K562 (cell line): ENCODE results near the gene CMTR1. TPM values are rescaled to one million over a fixed set of nuclear protein-coding genes. Genes with fewer than 3 reads are reported as not detected.

Experiments
- ATAC-seq: fragments of 200-7000 bp; cut with Tn5 transposase; 3 replicates; pipeline ENCODE4 v1.9.1; 2020; ENCODE audit warnings: moderate library complexity
- BruUV-seq: library from RNA; stranded (reverse); fragments of 400-500 nt; replicated peaks from 2 replicates; lab custom pipeline; 2021; lab: Mats Ljungman, UMichigan
- CTCF ChIA-PET: fragments of 300-600 bp; formaldehyde crosslinking; extraction: SDS; loops from one replicate; lab custom pipeline; 2021; ENCODE audit warnings: low intra/inter-chr PET ratio; lab: Yijun Ruan, JAX
- POLR2A ChIA-PET: fragments of 300-600, 350-650 bp; sonication (Branson Sonifier 250); formaldehyde crosslinking; extraction: SDS; loops from one replicate; lab custom pipeline; 2021; ENCODE audit warnings: antibody characterized with exemption, inconsistent platforms; lab: Yijun Ruan, JAX
- DNase-seq, 4 experiments: peaks; one replicate each; pipeline versions ENCODE4 v3.0.0 to v3.0.0-alpha.2; 2011 to 2018; ENCODE audit warnings: low spot score in 3 of 4, mixed read lengths in 3 of 4; ENCODE audit errors: extremely low read depth in 1 of 4
- FAIRE-seq: peaks from 2 replicates; lab custom pipeline; 2011; peaks lifted over from hg19 to GRCh38; lab: Jason Lieb, UNC
- H2AFZ ChIP-seq: 2 replicates; pipeline ENCODE4 v1.6.0; 2011; ENCODE audit warnings: low read depth, low read length, control low read depth, inconsistent platforms
- H3K27ac ChIP-seq: fragments of 200-600 bp; 3 replicates; pipeline ENCODE4 v1.8.0; 2011; ENCODE audit warnings: low read depth, mild to moderate bottlenecking, control low read depth, inconsistent platforms, low read length, moderate library complexity, mixed read lengths; ENCODE audit errors: extremely low read depth
- H3K27me3 ChIP-seq, 2 experiments: fragments of 300-600 bp in 1 of 2; 2 replicates in 1 of 2; 3 replicates in 1 of 2; pipeline versions ENCODE4 v1.6.0 to v1.8.0; 2011; ENCODE audit warnings: inconsistent platforms in 2 of 2, low read length in 2 of 2, mild to moderate bottlenecking in 1 of 2, mixed read lengths in 1 of 2, moderate library complexity in 1 of 2; ENCODE audit not compliant: control insufficient read depth in 2 of 2, insufficient read depth in 2 of 2
- H3K36me3 ChIP-seq: fragments of 300-600 bp; 3 replicates; pipeline ENCODE4 v1.8.0; 2011; ENCODE audit warnings: mild to moderate bottlenecking, low read length, inconsistent platforms; ENCODE audit not compliant: control insufficient read depth, insufficient read depth
- H3K4me1 ChIP-seq, 2 experiments: fragments of 200-600 bp in 1 of 2; replicated peaks in 1 of 2; 2 replicates in 1 of 2; 3 replicates in 1 of 2; pipeline versions ENCODE4 v1.5.1 to v1.8.0; 2011; ENCODE audit warnings: inconsistent platforms in 2 of 2, low read length in 2 of 2, mild to moderate bottlenecking in 1 of 2, mixed read lengths in 1 of 2, moderate library complexity in 1 of 2; ENCODE audit not compliant: control insufficient read depth in 2 of 2, insufficient read depth in 2 of 2
- H3K4me2 ChIP-seq: 2 replicates; pipeline ENCODE4 v1.6.1; 2011; ENCODE audit warnings: low read length, control low read depth, inconsistent platforms, mixed read lengths; ENCODE audit not compliant: insufficient read depth
- H3K4me3 ChIP-seq: fragments of 200-600 bp; sonication (generic), shearing (Covaris generic); 2 replicates; pipeline ENCODE4 v1.5.1; 2016; ENCODE audit warnings: control low read depth, inconsistent platforms
- H3K79me2 ChIP-seq: fragments of 200-600 bp; 3 replicates; pipeline ENCODE4 v1.8.0; 2011; ENCODE audit warnings: low read length, inconsistent platforms; ENCODE audit not compliant: control insufficient read depth, insufficient read depth
- H3K9ac ChIP-seq, 2 experiments: 2 replicates each; pipeline versions ENCODE4 v1.6.0 to v1.6.1; 2011; ENCODE audit warnings: low read depth in 2 of 2, low read length in 2 of 2, control low read depth in 1 of 2, inconsistent platforms in 1 of 2, mild to moderate bottlenecking in 1 of 2, mixed read lengths in 1 of 2; ENCODE audit not compliant: insufficient read depth in 1 of 2
- H3K9me1 ChIP-seq: one replicate; pipeline ENCODE4 v1.6.0; 2011; ENCODE audit warnings: inconsistent platforms, mild to moderate bottlenecking, low read length, moderate library complexity; ENCODE audit not compliant: control insufficient read depth, insufficient read depth
- H3K9me3 ChIP-seq: replicated peaks from 2 replicates; pipeline ENCODE4 v1.5.1; 2011; ENCODE audit warnings: low read depth, low read length, inconsistent platforms; ENCODE audit not compliant: control insufficient read depth, insufficient read depth
- H4K20me1 ChIP-seq: replicated peaks from 2 replicates; pipeline ENCODE4 v1.6.1; 2011; ENCODE audit warnings: low read length, inconsistent platforms, mixed read lengths; ENCODE audit not compliant: control insufficient read depth, insufficient read depth
- ARID3A ChIP-seq: IDR thresholded peaks from 2 replicates; pipeline ENCODE4 v1.6.1; 2012; ENCODE audit warnings: low read depth, low read length, improper control_type of control experiment, borderline replicate concordance
- NFRKB ChIP-seq: fragments of 450-650 bp; IDR thresholded peaks from 2 replicates; pipeline ENCODE4 v1.6.1; 2016; ENCODE audit warnings: low read depth
- ZNF165 ChIP-seq: fragments of 250-450 bp; sonication (Bioruptor Pico); IDR thresholded peaks from 2 replicates; pipeline ENCODE4 v1.4.0; 2020; ENCODE audit warnings: borderline replicate concordance
- whole genome bisulfite sequencing: fragments of 100-300 bp; shearing (Covaris generic); methylation state at CpG from one replicate; pipeline ENCODE4 v1.1.6; 2016; ENCODE audit warnings: low coverage, mixed read lengths; ENCODE audit not compliant: insufficient coverage; ENCODE audit errors: missing lambda C conversion rate; 5-methylcytosine and 5-hydroxymethylcytosine counted together
- in situ Hi-C: fragments of 300-500 bp; cut with MboI; formaldehyde crosslinking; loops from 4 replicates; pipeline ENCODE4 v1.15.0; 2018; ENCODE audit warnings: inconsistent platforms, mixed read lengths
- intact Hi-C: fragments of 100-400 bp; cut with micrococcal nuclease; formaldehyde crosslinking; loops from 2 replicates; pipeline ENCODE4 v1.14.2; 2022
- polyA plus RNA-seq, 8 experiments: library from polyadenylated mRNA; depleted of rRNA in 4 of 8; stranded (reverse) in 5 of 8; unstranded in 3 of 8; fragments of >200 nt; fragmentation: Nextera tagmentation in 2 of 8; fragmentation: Illumina TruSeq in 1 of 8; extraction: Ambion mirVana in 2 of 8; extraction: Trizol in 1 of 8; gene quantifications; 2 replicates each; pipeline versions ENCODE4 v1.2.1 to v1.2.3, GENCODE V29; 2011 to 2014; ENCODE audit warnings: inconsistent platforms in 1 of 8, missing spikeins in 1 of 8
- total RNA-seq, 7 experiments: library from RNA; depleted of rRNA in 6 of 7; stranded (reverse); fragments of >200 nt in 6 of 7; fragmentation: Illumina TruSeq in 2 of 7; extraction: Trizol in 2 of 7; gene quantifications; 2 replicates each; pipeline versions ENCODE4 v1.2.1 to v1.2.3, GENCODE V29; 2011 to 2021; ENCODE audit warnings: low replicate concordance in 1 of 7

Gene CMTR1
- total and polyA plus RNA-seq, 9 of the 15 experiments (the other 6 are each of a cell fraction or from before 2014, with no cell fraction given): 2.9 to 63.5 (median 49.5) TPM

- H3K4me2 ChIP-seq: no peak overlapping the region
- H2AFZ ChIP-seq: no peak overlapping the region
- H3K36me3 ChIP-seq: no peaks in the 10 kb centered on the region
- H3K79me2 ChIP-seq: no peaks in the 10 kb centered on the region
- WGBS: 18% methylated on average over 4 of the region's 4 CpGs
- in situ Hi-C loops (no loop called here), intact Hi-C loops (no loop called here)
- POLR2A ChIA-PET: interaction anchor here (0.6 to 1.3 kb wide), 4 partner anchors 9 to 23 kb away, joined by 3 to 5 read pairs (median 4); no protein-coding TSS in a partner anchor
- no peak for ATAC-seq
- no peak overlapping the region for H3K4me3 ChIP-seq
- BruUV-seq: no TSS peak
- CTCF ChIA-PET: interaction anchor here (0.5 kb wide), 1 partner anchor 14 kb away, joined by 3 read pairs; no protein-coding TSS in a partner anchor
- DNase-seq: no peak
- no peak overlapping the region for H3K27ac ChIP-seq
- no peaks in the 10 kb centered on the region for H3K9me3 ChIP-seq
- TF ChIP-seq ARID3A: no peak
- no peak for TF ChIP-seq ZNF165 (CRISPR knock-in tag)
- TF ChIP-seq NFRKB: no peak
- H3K9me1 ChIP-seq: no peaks in the 10 kb centered on the region
- H3K9ac ChIP-seq: no peak overlapping the region
- peaks cover 4% of the 10 kb centered on the region; the same call in 1 of the 2 replicates for H4K20me1 ChIP-seq
- peaks cover 0 to 9% of the 10 kb centered on the region in 2 experiments; a peak in 1 of 5 replicates for H3K4me1 ChIP-seq
- H3K27me3 ChIP-seq: peaks cover 10 to 19% of the 10 kb centered on the region in 2 experiments
- no peak for FAIRE-seq
These were observed 73.5 kb downstream of the CMTR1 start for GRCh38 chr6:37506479-37506878.
